Measurements from ENCODE around the gene AASDH.

GRCh38 chr4:56408978-56409377, 21.7 kb upstream of the AASDH start:
- TF ChIP-seq RCOR1 (IDR thresholded peaks at IDR 0.05; ENCODE audit: insufficient replicate concordance, low read length) (no peak), RAD21 (IDR thresholded peaks at IDR 0.05; ENCODE audit: low read length) (no peak), MXI1 (IDR thresholded peaks at IDR 0.05; ENCODE audit: borderline replicate concordance, low read depth, low read length) (no peak), MAZ (IDR thresholded peaks at IDR 0.05; ENCODE audit: borderline replicate concordance, low read depth, low read length) (no peak), POLR2A (IDR thresholded peaks at IDR 0.05; ENCODE audit: low read depth, low read length) (no peak)
- TF ChIP-seq, protein P1, sequence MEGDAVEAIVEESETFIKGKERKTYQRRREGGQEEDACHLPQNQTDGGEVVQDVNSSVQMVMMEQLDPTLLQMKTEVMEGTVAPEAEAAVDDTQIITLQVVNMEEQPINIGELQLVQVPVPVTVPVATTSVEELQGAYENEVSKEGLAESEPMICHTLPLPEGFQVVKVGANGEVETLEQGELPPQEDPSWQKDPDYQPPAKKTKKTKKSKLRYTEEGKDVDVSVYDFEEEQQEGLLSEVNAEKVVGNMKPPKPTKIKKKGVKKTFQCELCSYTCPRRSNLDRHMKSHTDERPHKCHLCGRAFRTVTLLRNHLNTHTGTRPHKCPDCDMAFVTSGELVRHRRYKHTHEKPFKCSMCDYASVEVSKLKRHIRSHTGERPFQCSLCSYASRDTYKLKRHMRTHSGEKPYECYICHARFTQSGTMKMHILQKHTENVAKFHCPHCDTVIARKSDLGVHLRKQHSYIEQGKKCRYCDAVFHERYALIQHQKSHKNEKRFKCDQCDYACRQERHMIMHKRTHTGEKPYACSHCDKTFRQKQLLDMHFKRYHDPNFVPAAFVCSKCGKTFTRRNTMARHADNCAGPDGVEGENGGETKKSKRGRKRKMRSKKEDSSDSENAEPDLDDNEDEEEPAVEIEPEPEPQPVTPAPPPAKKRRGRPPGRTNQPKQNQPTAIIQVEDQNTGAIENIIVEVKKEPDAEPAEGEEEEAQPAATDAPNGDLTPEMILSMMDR (conservative IDR thresholded peaks at IDR 0.05; ENCODE audit: low read depth, low read length): no peak
- TF ChIP-seq, protein P2, sequence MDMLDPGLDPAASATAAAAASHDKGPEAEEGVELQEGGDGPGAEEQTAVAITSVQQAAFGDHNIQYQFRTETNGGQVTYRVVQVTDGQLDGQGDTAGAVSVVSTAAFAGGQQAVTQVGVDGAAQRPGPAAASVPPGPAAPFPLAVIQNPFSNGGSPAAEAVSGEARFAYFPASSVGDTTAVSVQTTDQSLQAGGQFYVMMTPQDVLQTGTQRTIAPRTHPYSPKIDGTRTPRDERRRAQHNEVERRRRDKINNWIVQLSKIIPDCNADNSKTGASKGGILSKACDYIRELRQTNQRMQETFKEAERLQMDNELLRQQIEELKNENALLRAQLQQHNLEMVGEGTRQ (IDR thresholded peaks at IDR 0.05; ENCODE audit: low read depth, low read length): no peak
- TF ChIP-seq, protein P3, sequence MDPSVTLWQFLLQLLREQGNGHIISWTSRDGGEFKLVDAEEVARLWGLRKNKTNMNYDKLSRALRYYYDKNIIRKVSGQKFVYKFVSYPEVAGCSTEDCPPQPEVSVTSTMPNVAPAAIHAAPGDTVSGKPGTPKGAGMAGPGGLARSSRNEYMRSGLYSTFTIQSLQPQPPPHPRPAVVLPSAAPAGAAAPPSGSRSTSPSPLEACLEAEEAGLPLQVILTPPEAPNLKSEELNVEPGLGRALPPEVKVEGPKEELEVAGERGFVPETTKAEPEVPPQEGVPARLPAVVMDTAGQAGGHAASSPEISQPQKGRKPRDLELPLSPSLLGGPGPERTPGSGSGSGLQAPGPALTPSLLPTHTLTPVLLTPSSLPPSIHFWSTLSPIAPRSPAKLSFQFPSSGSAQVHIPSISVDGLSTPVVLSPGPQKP (IDR thresholded peaks at IDR 0.05; ENCODE audit: borderline replicate concordance, low read depth, low read length): no peak

Data from IMR-90 (cell line).